ENCODE results near the gene CSNK1A1. TPM values are rescaled to one million over a fixed set of nuclear protein-coding genes. Genes with fewer than 3 reads are reported as not detected.
A peak's percentile ranks its signal among the peaks of the same experiment; 100 is the strongest.

Gene CSNK1A1
- total and polyA plus RNA-seq, 8 donors = 60.5 to 408 (median 178) TPM

GRCh38 chr5:149561848-149562247 lies 10.6 kb upstream of the CSNK1A1 start:
- Histone ChIP-seq H3K4me1 (peaks cover 6 to 50% (median 32%) of the 10 kb centered on the region in 4 donors), H3K9me3 (no peaks in the 10 kb centered on the region), H3K4me3 (no peak overlapping the region), H3K27ac (peak overlapping the region; percentile 61 to 87 (median 80)), H3K27me3 (no peaks in the 10 kb centered on the region), H3K36me3 (no peaks in the 10 kb centered on the region)
- intact Hi-C loops (cut with DNase I; ENCODE audit: low total_unique reads) = loop anchor here (10.0 kb wide), 1 partner anchor 177 kb away; no protein-coding TSS in a partner anchor
- DNase-seq = peak in 1 of 2 donors; percentile 65
- WGBS, 5 donors = 40 to 49% (median 48%) methylated on average over 2 of the region's 2 CpGs
- TF ChIP-seq, protein P1, sequence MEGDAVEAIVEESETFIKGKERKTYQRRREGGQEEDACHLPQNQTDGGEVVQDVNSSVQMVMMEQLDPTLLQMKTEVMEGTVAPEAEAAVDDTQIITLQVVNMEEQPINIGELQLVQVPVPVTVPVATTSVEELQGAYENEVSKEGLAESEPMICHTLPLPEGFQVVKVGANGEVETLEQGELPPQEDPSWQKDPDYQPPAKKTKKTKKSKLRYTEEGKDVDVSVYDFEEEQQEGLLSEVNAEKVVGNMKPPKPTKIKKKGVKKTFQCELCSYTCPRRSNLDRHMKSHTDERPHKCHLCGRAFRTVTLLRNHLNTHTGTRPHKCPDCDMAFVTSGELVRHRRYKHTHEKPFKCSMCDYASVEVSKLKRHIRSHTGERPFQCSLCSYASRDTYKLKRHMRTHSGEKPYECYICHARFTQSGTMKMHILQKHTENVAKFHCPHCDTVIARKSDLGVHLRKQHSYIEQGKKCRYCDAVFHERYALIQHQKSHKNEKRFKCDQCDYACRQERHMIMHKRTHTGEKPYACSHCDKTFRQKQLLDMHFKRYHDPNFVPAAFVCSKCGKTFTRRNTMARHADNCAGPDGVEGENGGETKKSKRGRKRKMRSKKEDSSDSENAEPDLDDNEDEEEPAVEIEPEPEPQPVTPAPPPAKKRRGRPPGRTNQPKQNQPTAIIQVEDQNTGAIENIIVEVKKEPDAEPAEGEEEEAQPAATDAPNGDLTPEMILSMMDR (IDR thresholded peaks at IDR 0.05) = no peak
- TF ChIP-seq EP300 (IDR thresholded peaks at IDR 0.05) (no peak), POLR2A (IDR thresholded peaks at IDR 0.05) (no peak), POLR2AphosphoS5 (IDR thresholded peaks at IDR 0.05) (peak; percentile 43 to 89 (median 60))

GRCh38 chr5:149559706-149560105 lies 8.5 kb upstream of the CSNK1A1 start:
- H3K4me3 ChIP-seq = no peak overlapping the region
- TF ChIP-seq POLR2AphosphoS5 (IDR thresholded peaks at IDR 0.05) = no peak
- no peak for TF ChIP-seq EP300 (IDR thresholded peaks at IDR 0.05)
- TF ChIP-seq, protein P1 (IDR thresholded peaks at IDR 0.05) = no peak
- TF ChIP-seq POLR2A (IDR thresholded peaks at IDR 0.05) = no peak
- no peaks in the 10 kb centered on the region for H3K36me3 ChIP-seq
- 73 to 80% (median 76%) methylated on average over 2 of the region's 2 CpGs for WGBS, 5 donors
- peaks cover 6 to 38% (median 25%) of the 10 kb centered on the region in 4 donors for H3K4me1 ChIP-seq
- intact Hi-C loops (cut with DNase I; ENCODE audit: low total_unique reads) = loop anchor here (10.0 kb wide), 1 partner anchor 175 kb away; no protein-coding TSS in a partner anchor
- no peaks in the 10 kb centered on the region for H3K9me3 ChIP-seq
- DNase-seq = no peak
- H3K27ac ChIP-seq = no peak overlapping the region
- H3K27me3 ChIP-seq = no peaks in the 10 kb centered on the region

DNA sequence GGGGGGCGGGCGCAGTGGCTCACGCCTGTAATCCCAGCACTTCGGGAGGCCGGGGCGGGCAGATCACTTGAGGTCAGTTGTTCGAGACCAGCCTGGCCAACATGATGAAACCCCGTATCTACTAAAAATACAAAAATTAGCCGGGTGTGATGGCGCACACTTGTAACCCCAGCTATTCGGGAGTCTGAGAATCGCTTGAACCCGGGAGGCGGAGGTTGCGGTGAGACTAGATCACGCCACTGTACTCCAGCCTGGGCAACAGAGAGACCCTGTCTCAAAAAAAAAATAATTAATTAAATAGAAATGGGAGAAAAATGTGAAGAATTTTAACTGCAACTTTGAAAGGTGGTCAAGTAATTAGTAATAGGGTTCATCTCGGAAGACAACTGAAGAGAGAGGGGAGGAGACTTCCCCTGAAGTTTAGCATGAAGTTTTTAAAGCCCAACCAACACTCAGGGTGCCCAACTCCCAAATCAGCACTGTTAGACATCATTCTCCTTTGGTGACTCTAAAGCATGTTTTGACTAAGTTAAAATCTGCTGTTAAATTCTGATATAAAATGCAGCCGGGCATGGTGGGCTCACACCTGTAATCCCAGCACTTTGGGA lies 1.4 kb upstream of the CSNK1A1 start:
- Histone ChIP-seq H3K36me3 (peaks cover 0 to 14% (median 11%) of the 10 kb centered on the region in 4 donors), H3K9me3 (no peaks in the 10 kb centered on the region), H3K27ac (peak overlapping the region in 2 of 5 donors; percentile 97 to 98), H3K27me3 (no peaks in the 10 kb centered on the region), H3K4me1 (peaks cover 15 to 30% (median 21%) of the 10 kb centered on the region in 4 donors), H3K4me3 (no peak overlapping the region)
- TF ChIP-seq, protein P1 (IDR thresholded peaks at IDR 0.05) = no peak
- TF ChIP-seq POLR2AphosphoS5 (IDR thresholded peaks at IDR 0.05) (no peak), POLR2A (IDR thresholded peaks at IDR 0.05) (no peak), EP300 (IDR thresholded peaks at IDR 0.05) (no peak)
- DNase-seq = no peak
- intact Hi-C loops (cut with DNase I; ENCODE audit: low total_unique reads) = loop anchor here (5.0 kb wide), 1 partner anchor 110 kb away; no protein-coding TSS in a partner anchor
- WGBS, 5 donors = 91 to 94% (median 93%) methylated on average over 18 of the region's 18 CpGs

DNA sequence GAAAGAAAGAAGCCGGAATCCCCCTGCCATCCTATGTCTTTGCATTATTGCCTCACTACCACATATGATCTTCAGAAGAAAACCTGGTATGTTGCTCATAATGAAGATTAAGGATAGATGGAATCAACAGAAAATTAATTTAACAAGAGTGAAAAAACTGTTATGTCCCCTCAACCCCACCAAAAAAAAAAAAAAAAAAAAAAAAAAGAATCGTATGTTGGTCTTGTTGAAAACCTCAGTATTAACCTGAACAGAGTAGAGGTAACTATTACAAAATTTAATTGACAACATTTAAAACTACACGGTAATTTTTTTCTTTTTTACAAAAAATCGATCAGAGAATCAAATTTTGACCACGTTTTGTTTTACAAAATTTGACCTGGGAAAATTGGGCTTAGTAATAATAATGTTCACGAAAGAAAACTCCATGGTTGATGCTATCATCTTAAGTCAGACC lies 827 bp upstream of the CSNK1A1 start:
- peak overlapping the region; percentile 92 to 99 (median 98) for H3K27ac ChIP-seq
- no peaks in the 10 kb centered on the region for H3K27me3 ChIP-seq
- intact Hi-C loops (cut with DNase I; ENCODE audit: low total_unique reads) = loop anchor here (5.0 kb wide), 1 partner anchor 110 kb away; no protein-coding TSS in a partner anchor
- no peak for DNase-seq
- H3K9me3 ChIP-seq = no peaks in the 10 kb centered on the region
- peaks cover 0 to 17% (median 11%) of the 10 kb centered on the region in 4 donors for H3K36me3 ChIP-seq
- TF ChIP-seq EP300 (IDR thresholded peaks at IDR 0.05) = no peak
- TF ChIP-seq, protein P1 (IDR thresholded peaks at IDR 0.05) = no peak
- no peak for TF ChIP-seq POLR2A (IDR thresholded peaks at IDR 0.05)
- TF ChIP-seq POLR2AphosphoS5 (IDR thresholded peaks at IDR 0.05) = no peak
- peaks cover 21 to 36% (median 27%) of the 10 kb centered on the region in 4 donors for H3K4me1 ChIP-seq
- WGBS, 5 donors = 22 to 38% (median 28%) methylated on average over 6 of the region's 6 CpGs
- H3K4me3 ChIP-seq = peak overlapping the region; percentile 68 to 83 (median 80)
